ENCODE results near the gene CCNF. TPM values are rescaled to one million over a fixed set of nuclear protein-coding genes. Genes with fewer than 3 reads are reported as not detected.

The CCNF gene
- total RNA-seq, 1 experiment from 2014 or later, result 11.9 TPM

GRCh38 chr16:2486645-2487516 is 57.6 kb downstream of the CCNF start:
- Mint-ChIP-seq H3K36me3 (ENCODE audit: insufficient read depth, unreplicated experiment) (no peaks in the 10 kb centered on the region), H3K9me3 (ENCODE audit: unreplicated experiment) (no peaks in the 10 kb centered on the region), H3K4me1 (ENCODE audit: insufficient read depth, unreplicated experiment) (peaks cover 4% of the 10 kb centered on the region), H3K27me3 (ENCODE audit: insufficient read depth, unreplicated experiment) (no peaks in the 10 kb centered on the region), H3K27ac (ENCODE audit: low read depth, unreplicated experiment) (peak overlapping the region; percentile 32), H3K4me3 (ENCODE audit: unreplicated experiment) (no peak overlapping the region)
- intact Hi-C loops (cut with micrococcal nuclease), result no loop called here
- no TSS peak for BruUV-seq (replicated peaks)
- POLR2A ChIA-PET, result no interaction called here
- TF ChIP-seq CTCF (IDR thresholded peaks at IDR 0.05; ENCODE audit: unreplicated experiment), result no peak
- no peak for DNase-seq (ENCODE audit: unreplicated experiment)
- CTCF ChIA-PET, result no interaction called here

DNA sequence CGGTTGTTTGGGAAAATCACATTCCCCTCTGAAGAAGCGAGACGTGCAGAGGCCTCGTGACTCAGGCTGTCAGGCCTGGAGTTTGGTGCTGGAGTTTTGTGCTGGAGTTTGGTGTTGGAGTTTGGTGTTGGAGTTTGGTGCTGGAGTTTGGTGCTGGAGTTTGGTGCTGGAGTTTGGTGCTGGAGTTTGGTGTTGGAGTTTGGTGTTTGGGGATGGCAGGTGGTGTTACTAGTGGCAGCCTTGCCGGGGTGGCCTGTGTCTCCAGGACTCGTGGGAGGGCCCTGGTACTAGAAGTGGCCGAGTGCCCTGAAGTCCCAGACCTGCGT is 58.2 kb downstream of the CCNF start:
- no peak for TF ChIP-seq CTCF (IDR thresholded peaks at IDR 0.05; ENCODE audit: unreplicated experiment)
- Mint-ChIP-seq H3K36me3 (ENCODE audit: insufficient read depth, unreplicated experiment) (no peaks in the 10 kb centered on the region), H3K27me3 (ENCODE audit: insufficient read depth, unreplicated experiment) (no peaks in the 10 kb centered on the region), H3K9me3 (ENCODE audit: unreplicated experiment) (no peaks in the 10 kb centered on the region), H3K27ac (ENCODE audit: low read depth, unreplicated experiment) (peak overlapping the region; percentile 32), H3K4me3 (ENCODE audit: unreplicated experiment) (no peak overlapping the region), H3K4me1 (ENCODE audit: insufficient read depth, unreplicated experiment) (peaks cover 4% of the 10 kb centered on the region)
- CTCF ChIA-PET, result interaction anchor here (0.5 kb wide), 1 partner anchor 13 kb away, joined by 3 read pairs; no protein-coding TSS in a partner anchor
- BruUV-seq (replicated peaks), result no TSS peak
- no peak for DNase-seq (ENCODE audit: unreplicated experiment)
- intact Hi-C loops (cut with micrococcal nuclease), result no loop called here
- POLR2A ChIA-PET, result no interaction called here

DNA sequence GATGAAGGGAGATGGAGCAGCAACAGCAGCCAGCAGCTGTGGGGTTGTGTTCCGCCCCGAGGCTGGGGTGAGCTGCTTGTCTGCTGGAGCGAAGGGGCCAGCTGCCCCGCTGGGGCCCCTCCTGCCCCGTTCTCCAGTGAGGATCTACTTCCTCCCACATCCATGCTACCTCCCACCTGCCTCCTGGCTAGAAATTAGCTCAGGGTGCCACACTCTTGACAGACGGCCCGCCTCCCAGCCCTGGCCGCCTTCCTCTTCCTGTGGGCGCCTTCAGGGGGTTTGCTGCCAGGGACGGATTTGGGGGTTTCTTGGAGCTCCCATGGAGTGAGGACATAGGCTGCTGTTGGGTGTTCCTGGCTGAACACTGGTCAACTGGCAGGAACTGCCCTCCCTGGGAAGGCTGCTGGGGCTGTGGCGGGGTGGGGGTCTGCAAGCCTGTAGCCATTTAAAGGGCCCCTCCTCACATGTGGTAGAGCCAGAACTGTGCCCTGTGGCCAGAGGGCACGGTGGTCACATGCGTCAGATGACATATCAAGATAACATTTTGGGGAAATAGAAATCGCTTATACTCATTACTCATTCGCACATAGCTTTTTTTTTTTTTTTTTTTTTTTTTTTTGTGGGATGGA is 58.8 kb downstream of the CCNF start:
- no peaks in the 10 kb centered on the region for H3K27me3 Mint-ChIP-seq (ENCODE audit: insufficient read depth, unreplicated experiment)
- no peak for DNase-seq (ENCODE audit: unreplicated experiment)
- CTCF ChIA-PET, result interaction anchor here (0.5 kb wide), 1 partner anchor 13 kb away, joined by 3 read pairs; no protein-coding TSS in a partner anchor
- peaks cover 4% of the 10 kb centered on the region for H3K4me1 Mint-ChIP-seq (ENCODE audit: insufficient read depth, unreplicated experiment)
- no TSS peak for BruUV-seq (replicated peaks)
- H3K36me3 Mint-ChIP-seq (ENCODE audit: insufficient read depth, unreplicated experiment), result no peaks in the 10 kb centered on the region
- intact Hi-C loops (cut with micrococcal nuclease), result no loop called here
- H3K4me3 Mint-ChIP-seq (ENCODE audit: unreplicated experiment), result no peak overlapping the region
- POLR2A ChIA-PET, result interaction anchor here (0.6 kb wide), 1 partner anchor 115 kb away, joined by 4 read pairs; no protein-coding TSS in a partner anchor
- TF ChIP-seq CTCF (IDR thresholded peaks at IDR 0.05; ENCODE audit: unreplicated experiment), result no peak
- H3K9me3 Mint-ChIP-seq (ENCODE audit: unreplicated experiment), result no peaks in the 10 kb centered on the region
- H3K27ac Mint-ChIP-seq (ENCODE audit: low read depth, unreplicated experiment), result no peak overlapping the region

- no peak for TF ChIP-seq CTCF (IDR thresholded peaks at IDR 0.05; ENCODE audit: unreplicated experiment)
- DNase-seq (ENCODE audit: unreplicated experiment), result no peak
- POLR2A ChIA-PET, result interaction anchor here (0.6 to 1.3 kb wide), 2 partner anchors 10 to 12 kb away, joined by 3 read pairs; no protein-coding TSS in a partner anchor
- CTCF ChIA-PET, result interaction anchor here (1.8 kb wide), 1 partner anchor 11 kb away, joined by 10 read pairs; no protein-coding TSS in a partner anchor
- H3K27ac Mint-ChIP-seq (ENCODE audit: low read depth, unreplicated experiment), result no peak overlapping the region
- H3K27me3 Mint-ChIP-seq (ENCODE audit: insufficient read depth, unreplicated experiment), result no peaks in the 10 kb centered on the region
- H3K9me3 Mint-ChIP-seq (ENCODE audit: unreplicated experiment), result no peaks in the 10 kb centered on the region
- intact Hi-C loops (cut with micrococcal nuclease), result no loop called here
- H3K36me3 Mint-ChIP-seq (ENCODE audit: insufficient read depth, unreplicated experiment), result no peaks in the 10 kb centered on the region
- peaks cover 4% of the 10 kb centered on the region for H3K4me1 Mint-ChIP-seq (ENCODE audit: insufficient read depth, unreplicated experiment)
- no TSS peak for BruUV-seq (replicated peaks)
- H3K4me3 Mint-ChIP-seq (ENCODE audit: unreplicated experiment), result no peak overlapping the region
Observed at GRCh38 chr16:2489581-2489980, 60.3 kb downstream of the CCNF start.
